ENCODE results near the gene SPG7.

GRCh38 chr16:89600956-89601355, 92.8 kb downstream of the SPG7 start:
- TF ChIP-seq CTCF (IDR thresholded peaks at IDR 0.05) (no peak), POLR2A (IDR thresholded peaks at IDR 0.05) (no peak)
